Liver (tissue), 3 donors: Measurements from ENCODE around the gene POU2F3.

Source experiments
- FOXA1 ChIP-seq: IDR thresholded peaks from 2 replicates; pipeline ENCODE4 v1.6.1; 2016; ENCODE audit warnings: antibody characterized with exemption
- GABPA ChIP-seq, 2 donors: IDR thresholded peaks in 1 of 2; conservative IDR thresholded peaks in 1 of 2; 2 replicates each; pipeline ENCODE4 v1.6.1; 2016; ENCODE audit warnings: antibody characterized with exemption in 2 of 2, mild to moderate bottlenecking in 1 of 2, moderate library complexity in 1 of 2
- RAD21 ChIP-seq, 2 donors: IDR thresholded peaks; 2 replicates each; pipeline ENCODE4 v1.6.1; 2016; ENCODE audit warnings: antibody characterized with exemption in 2 of 2, mild to moderate bottlenecking in 2 of 2
- SP1 ChIP-seq: IDR thresholded peaks from 2 replicates; pipeline ENCODE4 v1.6.1; 2018; ENCODE audit warnings: antibody characterized with exemption, mild to moderate bottlenecking
- TAF1 ChIP-seq: conservative IDR thresholded peaks from 2 replicates; pipeline ENCODE4 v1.6.1; 2016; ENCODE audit warnings: antibody characterized with exemption, mild to moderate bottlenecking
- YY1 ChIP-seq: IDR thresholded peaks from 2 replicates; pipeline ENCODE4 v1.6.1; 2016; ENCODE audit warnings: antibody characterized with exemption, mild to moderate bottlenecking
- TF ChIP-seq, protein P1 (sequence below): fragments of 150-350 bp; IDR thresholded peaks from 2 replicates; pipeline ENCODE4 v1.5.1; 2017; ENCODE audit warnings: improper control_type of control experiment, low read depth, low read length; ENCODE audit not compliant: missing input control
- TF ChIP-seq, protein P2 (sequence below): IDR thresholded peaks from 2 replicates; pipeline ENCODE4 v1.6.1; 2016; ENCODE audit warnings: antibody characterized with exemption
- TF ChIP-seq, protein P3 (sequence below): IDR thresholded peaks from 2 replicates; pipeline ENCODE4 v1.6.1; 2016; ENCODE audit warnings: antibody characterized with exemption
- TF ChIP-seq, protein P4 (sequence below): IDR thresholded peaks from 2 replicates; pipeline ENCODE4 v1.6.1; 2016; ENCODE audit warnings: antibody characterized with exemption, mild to moderate bottlenecking
- TF ChIP-seq, protein P5 (sequence below): IDR thresholded peaks from 2 replicates; pipeline ENCODE4 v1.6.1; 2016; ENCODE audit warnings: antibody characterized with exemption
- donor health status: healthy.
- donor health status: healthy.

DNA sequence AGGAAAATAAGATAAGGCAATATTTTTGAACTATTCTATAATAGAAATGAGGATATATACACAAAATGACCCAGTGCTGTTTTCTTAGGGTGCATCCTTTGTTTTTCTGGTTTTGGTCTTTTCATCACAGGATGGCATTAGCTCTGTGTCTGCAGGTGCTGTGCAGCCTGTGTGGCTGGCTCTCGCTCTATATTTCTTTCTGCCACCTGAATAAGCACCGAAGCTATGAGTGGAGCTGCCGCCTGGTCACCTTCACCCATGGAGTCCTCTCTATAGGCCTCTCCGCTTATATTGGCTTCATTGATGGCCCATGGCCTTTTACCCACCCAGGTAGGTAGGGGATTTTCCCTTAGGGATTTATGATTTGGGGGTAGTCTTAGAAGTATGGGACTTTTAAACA, 87.4 kb downstream of the POU2F3 start:
- TF ChIP-seq, protein P1, sequence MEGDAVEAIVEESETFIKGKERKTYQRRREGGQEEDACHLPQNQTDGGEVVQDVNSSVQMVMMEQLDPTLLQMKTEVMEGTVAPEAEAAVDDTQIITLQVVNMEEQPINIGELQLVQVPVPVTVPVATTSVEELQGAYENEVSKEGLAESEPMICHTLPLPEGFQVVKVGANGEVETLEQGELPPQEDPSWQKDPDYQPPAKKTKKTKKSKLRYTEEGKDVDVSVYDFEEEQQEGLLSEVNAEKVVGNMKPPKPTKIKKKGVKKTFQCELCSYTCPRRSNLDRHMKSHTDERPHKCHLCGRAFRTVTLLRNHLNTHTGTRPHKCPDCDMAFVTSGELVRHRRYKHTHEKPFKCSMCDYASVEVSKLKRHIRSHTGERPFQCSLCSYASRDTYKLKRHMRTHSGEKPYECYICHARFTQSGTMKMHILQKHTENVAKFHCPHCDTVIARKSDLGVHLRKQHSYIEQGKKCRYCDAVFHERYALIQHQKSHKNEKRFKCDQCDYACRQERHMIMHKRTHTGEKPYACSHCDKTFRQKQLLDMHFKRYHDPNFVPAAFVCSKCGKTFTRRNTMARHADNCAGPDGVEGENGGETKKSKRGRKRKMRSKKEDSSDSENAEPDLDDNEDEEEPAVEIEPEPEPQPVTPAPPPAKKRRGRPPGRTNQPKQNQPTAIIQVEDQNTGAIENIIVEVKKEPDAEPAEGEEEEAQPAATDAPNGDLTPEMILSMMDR: no peak
- TF ChIP-seq RAD21 (IDR thresholded peaks at IDR 0.05) (no peak), YY1 (no peak), FOXA1 (no peak), GABPA (IDR thresholded peaks at IDR 0.05 in 1 of 2, conservative IDR thresholded peaks at IDR 0.05 in 1 of 2) (no peak), TAF1 (no peak), SP1 (no peak)
- TF ChIP-seq, protein P2, sequence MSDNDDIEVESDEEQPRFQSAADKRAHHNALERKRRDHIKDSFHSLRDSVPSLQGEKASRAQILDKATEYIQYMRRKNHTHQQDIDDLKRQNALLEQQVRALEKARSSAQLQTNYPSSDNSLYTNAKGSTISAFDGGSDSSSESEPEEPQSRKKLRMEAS: no peak
- TF ChIP-seq, protein P3, sequence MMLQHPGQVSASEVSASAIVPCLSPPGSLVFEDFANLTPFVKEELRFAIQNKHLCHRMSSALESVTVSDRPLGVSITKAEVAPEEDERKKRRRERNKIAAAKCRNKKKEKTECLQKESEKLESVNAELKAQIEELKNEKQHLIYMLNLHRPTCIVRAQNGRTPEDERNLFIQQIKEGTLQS: no peak
- TF ChIP-seq, protein P4, sequence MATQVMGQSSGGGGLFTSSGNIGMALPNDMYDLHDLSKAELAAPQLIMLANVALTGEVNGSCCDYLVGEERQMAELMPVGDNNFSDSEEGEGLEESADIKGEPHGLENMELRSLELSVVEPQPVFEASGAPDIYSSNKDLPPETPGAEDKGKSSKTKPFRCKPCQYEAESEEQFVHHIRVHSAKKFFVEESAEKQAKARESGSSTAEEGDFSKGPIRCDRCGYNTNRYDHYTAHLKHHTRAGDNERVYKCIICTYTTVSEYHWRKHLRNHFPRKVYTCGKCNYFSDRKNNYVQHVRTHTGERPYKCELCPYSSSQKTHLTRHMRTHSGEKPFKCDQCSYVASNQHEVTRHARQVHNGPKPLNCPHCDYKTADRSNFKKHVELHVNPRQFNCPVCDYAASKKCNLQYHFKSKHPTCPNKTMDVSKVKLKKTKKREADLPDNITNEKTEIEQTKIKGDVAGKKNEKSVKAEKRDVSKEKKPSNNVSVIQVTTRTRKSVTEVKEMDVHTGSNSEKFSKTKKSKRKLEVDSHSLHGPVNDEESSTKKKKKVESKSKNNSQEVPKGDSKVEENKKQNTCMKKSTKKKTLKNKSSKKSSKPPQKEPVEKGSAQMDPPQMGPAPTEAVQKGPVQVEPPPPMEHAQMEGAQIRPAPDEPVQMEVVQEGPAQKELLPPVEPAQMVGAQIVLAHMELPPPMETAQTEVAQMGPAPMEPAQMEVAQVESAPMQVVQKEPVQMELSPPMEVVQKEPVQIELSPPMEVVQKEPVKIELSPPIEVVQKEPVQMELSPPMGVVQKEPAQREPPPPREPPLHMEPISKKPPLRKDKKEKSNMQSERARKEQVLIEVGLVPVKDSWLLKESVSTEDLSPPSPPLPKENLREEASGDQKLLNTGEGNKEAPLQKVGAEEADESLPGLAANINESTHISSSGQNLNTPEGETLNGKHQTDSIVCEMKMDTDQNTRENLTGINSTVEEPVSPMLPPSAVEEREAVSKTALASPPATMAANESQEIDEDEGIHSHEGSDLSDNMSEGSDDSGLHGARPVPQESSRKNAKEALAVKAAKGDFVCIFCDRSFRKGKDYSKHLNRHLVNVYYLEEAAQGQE: no peak
- TF ChIP-seq, protein P5, sequence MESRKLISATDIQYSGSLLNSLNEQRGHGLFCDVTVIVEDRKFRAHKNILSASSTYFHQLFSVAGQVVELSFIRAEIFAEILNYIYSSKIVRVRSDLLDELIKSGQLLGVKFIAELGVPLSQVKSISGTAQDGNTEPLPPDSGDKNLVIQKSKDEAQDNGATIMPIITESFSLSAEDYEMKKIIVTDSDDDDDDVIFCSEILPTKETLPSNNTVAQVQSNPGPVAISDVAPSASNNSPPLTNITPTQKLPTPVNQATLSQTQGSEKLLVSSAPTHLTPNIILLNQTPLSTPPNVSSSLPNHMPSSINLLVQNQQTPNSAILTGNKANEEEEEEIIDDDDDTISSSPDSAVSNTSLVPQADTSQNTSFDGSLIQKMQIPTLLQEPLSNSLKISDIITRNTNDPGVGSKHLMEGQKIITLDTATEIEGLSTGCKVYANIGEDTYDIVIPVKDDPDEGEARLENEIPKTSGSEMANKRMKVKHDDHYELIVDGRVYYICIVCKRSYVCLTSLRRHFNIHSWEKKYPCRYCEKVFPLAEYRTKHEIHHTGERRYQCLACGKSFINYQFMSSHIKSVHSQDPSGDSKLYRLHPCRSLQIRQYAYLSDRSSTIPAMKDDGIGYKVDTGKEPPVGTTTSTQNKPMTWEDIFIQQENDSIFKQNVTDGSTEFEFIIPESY: no peak
